ENCODE measurements around the gene MAP2K2. TPM values are rescaled to one million over a fixed set of nuclear protein-coding genes. Genes with fewer than 3 reads are reported as not detected.

The MAP2K2 gene
- total and polyA plus RNA-seq, 2 experiments from 2014 or later: 32.3 to 212 TPM

DNA sequence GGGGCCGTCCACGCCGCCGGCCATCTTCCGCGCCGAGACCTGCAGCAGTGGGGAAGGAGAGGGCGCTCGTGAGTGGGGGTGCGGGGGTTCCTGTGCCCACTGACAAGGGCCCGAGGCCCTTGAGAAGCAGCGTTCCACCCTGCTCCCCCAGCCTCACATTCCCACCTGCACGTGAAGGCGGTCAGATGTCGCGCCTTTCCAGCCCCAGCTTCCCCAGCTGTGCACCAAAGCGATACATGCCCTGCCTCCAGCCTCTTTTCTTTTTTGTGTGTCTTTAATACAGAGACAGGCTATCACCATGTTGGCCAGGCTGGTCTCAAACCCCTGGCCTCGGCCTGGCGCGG is 68.7 kb downstream of the MAP2K2 start:
- DNase-seq: no peak
- TF ChIP-seq EZH2 (IDR thresholded peaks at IDR 0.05; ENCODE audit: insufficient read depth, poor library complexity, severe bottlenecking) (no peak), EZH2phosphoT487 (IDR thresholded peaks at IDR 0.05; ENCODE audit: insufficient read depth, low read depth) (no peak)
- Histone ChIP-seq H3K27me3 (replicated peaks; ENCODE audit: insufficient read depth) (no peaks in the 10 kb centered on the region), H3K9me3 (ENCODE audit: low read depth) (no peaks in the 10 kb centered on the region), H3K9ac (no peak overlapping the region), H3K36me3 (ENCODE audit: low read depth) (peaks cover 9% of the 10 kb centered on the region), H3K27ac (no peak overlapping the region), H3K4me2 (ENCODE audit: unreplicated experiment) (no peak overlapping the region), H3K9me2 (ENCODE audit: insufficient read depth) (no peaks in the 10 kb centered on the region), H3K4me1 (ENCODE audit: insufficient read depth) (peaks cover 40% of the 10 kb centered on the region), H4K20me1 (ENCODE audit: insufficient read depth) (peaks cover 17% of the 10 kb centered on the region; the same call in 1 of the 2 replicates), H2AFZ (no peak overlapping the region), H3K4me3 (no peak overlapping the region), H3F3A (ENCODE audit: insufficient read depth) (peaks cover 39% of the 10 kb centered on the region), H3K79me2 (ENCODE audit: insufficient read depth) (peaks cover 100% of the 10 kb centered on the region)
- in situ Hi-C loops (cut with MboI): no loop called here
- WGBS, 2 experiments (ENCODE audit: low coverage in 1 of 2, low lambda C conversion rate in 2 of 2, missing lambda C conversion rate in 2 of 2): 92 to 93% methylated on average over 14 to 20 of the region's 20 CpGs

DNA sequence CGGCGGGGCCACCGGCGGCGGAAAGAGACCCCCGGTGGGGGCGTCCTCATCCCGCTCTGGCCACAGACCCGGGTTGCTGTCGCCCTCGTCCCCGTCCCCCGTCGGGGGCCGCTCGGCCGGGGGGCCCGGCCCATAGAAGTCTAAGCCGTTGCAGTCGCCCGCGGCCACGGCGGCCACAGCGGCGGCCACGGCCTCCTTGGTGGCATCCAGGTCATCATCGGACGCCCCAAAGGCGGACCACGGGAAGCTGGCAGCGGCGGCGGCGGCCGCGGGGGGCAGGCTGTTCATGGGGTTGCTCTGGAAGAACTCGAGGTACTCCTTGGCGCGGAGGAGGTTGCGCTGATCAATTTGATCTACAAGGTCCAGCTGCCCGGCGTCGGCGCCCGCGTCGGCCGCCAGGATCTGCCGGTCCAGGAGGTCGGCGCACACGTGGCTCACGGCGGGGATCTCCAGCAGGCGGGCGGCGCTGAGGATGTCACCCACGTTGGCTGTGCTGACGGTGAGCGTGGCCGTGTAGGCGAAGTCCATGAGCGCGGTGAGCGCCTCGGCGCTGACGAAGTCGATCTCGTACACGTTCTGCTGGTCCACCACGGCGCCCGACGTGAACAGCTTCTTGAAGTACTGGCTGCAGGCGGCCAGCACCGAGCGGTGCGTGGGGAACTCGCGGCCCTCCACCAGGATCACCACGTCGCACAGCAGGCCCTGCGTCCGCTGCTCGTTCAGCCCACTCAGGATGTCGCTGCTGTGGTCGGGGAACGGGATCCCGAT is 69.3 kb downstream of the MAP2K2 start:
- Histone ChIP-seq H3K9ac (no peak overlapping the region), H3K9me2 (ENCODE audit: insufficient read depth) (no peaks in the 10 kb centered on the region), H3K4me3 (no peak overlapping the region), H3K4me2 (ENCODE audit: unreplicated experiment) (no peak overlapping the region), H3K4me1 (ENCODE audit: insufficient read depth) (peaks cover 37% of the 10 kb centered on the region), H3K79me2 (ENCODE audit: insufficient read depth) (peaks cover 100% of the 10 kb centered on the region), H3K27ac (no peak overlapping the region), H3K36me3 (ENCODE audit: low read depth) (peaks cover 9% of the 10 kb centered on the region), H3F3A (ENCODE audit: insufficient read depth) (peaks cover 39% of the 10 kb centered on the region), H3K9me3 (ENCODE audit: low read depth) (no peaks in the 10 kb centered on the region), H3K27me3 (replicated peaks; ENCODE audit: insufficient read depth) (no peaks in the 10 kb centered on the region), H2AFZ (no peak overlapping the region), H4K20me1 (ENCODE audit: insufficient read depth) (peaks cover 18% of the 10 kb centered on the region; the same call in 1 of the 2 replicates)
- DNase-seq: peak; percentile 1
- TF ChIP-seq EZH2phosphoT487 (IDR thresholded peaks at IDR 0.05; ENCODE audit: insufficient read depth, low read depth) (no peak), EZH2 (IDR thresholded peaks at IDR 0.05; ENCODE audit: insufficient read depth, poor library complexity, severe bottlenecking) (no peak)
- WGBS, 2 experiments (ENCODE audit: low coverage in 1 of 2, low lambda C conversion rate in 2 of 2, missing lambda C conversion rate in 2 of 2): 96 to 98% methylated on average over 31 to 91 of the region's 91 CpGs
- in situ Hi-C loops (cut with MboI): no loop called here

DNA sequence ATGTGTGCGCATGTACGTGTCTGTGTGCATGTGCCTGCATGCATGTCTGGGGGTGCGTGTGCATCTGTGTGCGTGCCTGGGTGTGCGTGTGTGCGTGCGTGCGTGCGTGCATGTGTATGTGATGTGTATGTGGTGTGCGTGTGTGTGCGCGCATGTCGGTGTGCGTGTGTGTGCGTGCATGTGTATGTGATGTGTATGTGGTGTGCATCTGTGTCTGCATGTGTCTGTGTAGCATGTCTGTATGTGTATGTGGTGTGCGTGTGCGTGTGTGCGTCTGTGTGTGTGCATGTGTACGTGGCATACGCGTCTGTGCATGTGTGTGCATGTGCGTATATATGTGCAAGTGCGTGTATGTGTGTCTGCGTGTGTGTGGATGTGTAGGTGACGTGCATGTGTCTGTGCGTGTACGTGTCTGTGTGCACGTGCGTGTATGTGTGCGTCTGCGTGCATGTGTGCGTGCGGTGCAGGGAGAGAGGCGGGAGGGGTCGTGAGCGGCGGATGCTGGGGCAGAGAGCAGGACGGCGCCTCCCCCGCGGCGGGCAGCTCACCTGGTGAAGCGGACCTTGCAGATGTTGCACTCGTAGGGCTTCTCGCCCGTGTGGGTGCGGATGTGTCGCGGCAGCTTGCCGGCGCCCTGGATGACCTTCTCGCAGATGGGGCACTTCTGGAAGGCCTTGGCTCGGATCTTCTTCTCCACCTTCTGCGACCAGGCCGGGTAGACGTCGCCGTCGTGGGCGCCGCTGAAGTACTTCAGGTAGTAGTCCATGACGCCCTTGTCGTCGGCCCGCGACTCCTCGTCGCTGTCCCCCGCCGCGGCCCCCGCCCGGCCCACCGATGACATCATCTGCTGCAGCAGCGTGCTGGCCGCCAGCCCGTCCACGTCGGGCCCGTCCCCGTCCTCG is 70.2 kb downstream of the MAP2K2 start:
- Histone ChIP-seq H3K27ac (peak overlapping the region; percentile 82; the same call in 1 of the 2 replicates), H3K9me3 (ENCODE audit: low read depth) (no peaks in the 10 kb centered on the region), H3K9ac (no peak overlapping the region), H3K4me2 (ENCODE audit: unreplicated experiment) (peak overlapping the region; percentile 51), H3K4me1 (ENCODE audit: insufficient read depth) (peaks cover 27% of the 10 kb centered on the region), H2AFZ (no peak overlapping the region), H3K27me3 (replicated peaks; ENCODE audit: insufficient read depth) (no peaks in the 10 kb centered on the region), H4K20me1 (ENCODE audit: insufficient read depth) (peaks cover 18% of the 10 kb centered on the region; the same call in 1 of the 2 replicates), H3K4me3 (peak overlapping the region; percentile 22; the same call in 1 of the 2 replicates), H3F3A (ENCODE audit: insufficient read depth) (peaks cover 39% of the 10 kb centered on the region), H3K9me2 (ENCODE audit: insufficient read depth) (no peaks in the 10 kb centered on the region), H3K79me2 (ENCODE audit: insufficient read depth) (peaks cover 99% of the 10 kb centered on the region), H3K36me3 (ENCODE audit: low read depth) (peaks cover 9% of the 10 kb centered on the region)
- no peak for TF ChIP-seq EZH2phosphoT487 (IDR thresholded peaks at IDR 0.05; ENCODE audit: insufficient read depth, low read depth)
- no peak for TF ChIP-seq EZH2 (IDR thresholded peaks at IDR 0.05; ENCODE audit: insufficient read depth, poor library complexity, severe bottlenecking)
- 92 to 94% methylated on average over 50 to 82 of the region's 82 CpGs for WGBS, 2 experiments (ENCODE audit: low coverage in 1 of 2, low lambda C conversion rate in 2 of 2, missing lambda C conversion rate in 2 of 2)
- in situ Hi-C loops (cut with MboI): no loop called here
- DNase-seq: peak; percentile 2

- H3F3A ChIP-seq (ENCODE audit: insufficient read depth): peaks cover 39% of the 10 kb centered on the region
- no peak for DNase-seq
- peak overlapping the region; percentile 22; the same call in 1 of the 2 replicates for H3K4me3 ChIP-seq
- H4K20me1 ChIP-seq (ENCODE audit: insufficient read depth): peaks cover 18% of the 10 kb centered on the region; the same call in 1 of the 2 replicates
- no peaks in the 10 kb centered on the region for H3K27me3 ChIP-seq (replicated peaks; ENCODE audit: insufficient read depth)
- peaks cover 9% of the 10 kb centered on the region for H3K36me3 ChIP-seq (ENCODE audit: low read depth)
- H3K4me2 ChIP-seq (ENCODE audit: unreplicated experiment): peak overlapping the region; percentile 51
- H3K9ac ChIP-seq: peak overlapping the region; percentile 61
- TF ChIP-seq EZH2phosphoT487 (IDR thresholded peaks at IDR 0.05; ENCODE audit: insufficient read depth, low read depth): no peak
- TF ChIP-seq EZH2 (IDR thresholded peaks at IDR 0.05; ENCODE audit: insufficient read depth, poor library complexity, severe bottlenecking): no peak
- H3K9me3 ChIP-seq (ENCODE audit: low read depth): no peaks in the 10 kb centered on the region
- H3K27ac ChIP-seq: peak overlapping the region; percentile 82
- in situ Hi-C loops (cut with MboI): no loop called here
- WGBS, 2 experiments (ENCODE audit: low coverage in 1 of 2, low lambda C conversion rate in 2 of 2, missing lambda C conversion rate in 2 of 2): 8 to 9% methylated on average over 12 to 13 of the region's 13 CpGs
- H3K9me2 ChIP-seq (ENCODE audit: insufficient read depth): no peaks in the 10 kb centered on the region
- peaks cover 99% of the 10 kb centered on the region for H3K79me2 ChIP-seq (ENCODE audit: insufficient read depth)
- no peak overlapping the region for H2AFZ ChIP-seq
- peaks cover 21% of the 10 kb centered on the region for H3K4me1 ChIP-seq (ENCODE audit: insufficient read depth)
Measured at GRCh38 chr19:4052993-4053422, 70.9 kb downstream of the MAP2K2 start.

All from GM23248 (cell line).